ENCODE measurements around the gene CHD6.

CHD6 gene

DNA sequence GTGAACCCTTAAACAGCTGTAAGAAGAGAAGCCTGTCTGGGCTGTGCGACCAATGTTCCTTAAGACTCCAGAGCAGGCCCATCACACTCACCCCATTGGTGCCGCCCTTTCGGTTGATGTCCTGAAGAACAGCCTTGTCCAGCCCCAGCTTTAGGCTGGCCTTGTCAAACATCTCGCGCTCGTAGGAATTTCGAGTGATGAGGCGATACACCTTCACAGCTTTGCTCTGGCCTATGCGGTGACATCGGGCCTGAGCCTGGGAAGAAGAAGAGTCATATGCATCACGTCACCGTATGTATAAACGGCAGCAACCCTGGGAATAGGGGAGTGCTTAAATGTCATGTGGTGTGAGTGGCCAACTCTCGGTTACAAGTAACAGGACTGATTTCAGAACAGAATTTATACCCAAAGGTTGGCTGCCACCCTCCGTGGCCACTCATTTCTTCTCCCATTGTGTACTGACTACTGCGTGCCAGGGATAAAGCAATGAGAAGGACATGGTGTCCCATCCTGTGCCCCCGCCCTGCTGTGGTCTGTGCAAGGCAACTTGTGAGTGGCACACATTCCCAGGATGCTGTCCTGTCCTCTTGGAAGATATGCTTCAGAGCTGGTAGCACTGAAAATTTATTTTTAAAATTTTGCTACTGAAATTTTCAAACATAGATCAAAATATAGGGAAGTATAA is 160.9 kb downstream of the CHD6 start:
- no peak for DNase-seq

DNA sequence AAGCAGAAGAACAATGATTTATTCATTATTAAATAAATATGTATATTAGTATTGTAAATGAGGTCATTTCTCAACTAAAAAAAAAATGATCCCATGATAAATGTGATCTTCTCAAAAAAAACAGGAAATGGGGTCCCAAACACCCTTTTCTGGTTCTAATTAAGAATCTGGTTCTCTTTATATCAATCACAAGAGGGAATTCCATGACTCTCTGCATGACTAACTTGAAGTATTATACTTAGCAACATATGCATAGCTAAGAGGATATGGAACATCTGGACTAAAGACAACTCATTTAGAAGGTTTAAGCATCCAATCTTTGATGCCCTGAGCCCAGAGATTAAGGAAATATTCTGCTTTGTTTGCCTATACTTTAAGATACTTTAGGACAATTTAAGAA is 161.8 kb downstream of the CHD6 start:
- no peak for DNase-seq

DNA sequence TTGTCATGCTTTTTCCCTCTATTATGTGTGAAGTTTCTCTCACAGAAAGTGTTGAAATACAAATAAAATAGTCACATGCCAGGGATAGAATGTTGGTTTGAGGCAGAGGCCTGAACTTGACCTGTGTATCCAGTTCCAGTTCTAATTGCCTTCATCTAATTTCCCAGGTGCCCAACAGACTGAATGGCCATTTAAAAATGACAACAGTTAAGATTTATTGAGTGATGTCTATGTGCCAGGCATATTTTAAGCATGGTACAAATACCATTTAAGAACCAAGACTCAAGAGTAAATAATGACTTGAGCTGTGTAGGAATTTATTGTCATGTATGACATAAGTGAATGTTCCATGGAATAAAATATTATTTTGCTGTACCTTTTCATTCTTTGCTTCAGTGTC is 163.9 kb downstream of the CHD6 start:
- no peak for DNase-seq

DNA sequence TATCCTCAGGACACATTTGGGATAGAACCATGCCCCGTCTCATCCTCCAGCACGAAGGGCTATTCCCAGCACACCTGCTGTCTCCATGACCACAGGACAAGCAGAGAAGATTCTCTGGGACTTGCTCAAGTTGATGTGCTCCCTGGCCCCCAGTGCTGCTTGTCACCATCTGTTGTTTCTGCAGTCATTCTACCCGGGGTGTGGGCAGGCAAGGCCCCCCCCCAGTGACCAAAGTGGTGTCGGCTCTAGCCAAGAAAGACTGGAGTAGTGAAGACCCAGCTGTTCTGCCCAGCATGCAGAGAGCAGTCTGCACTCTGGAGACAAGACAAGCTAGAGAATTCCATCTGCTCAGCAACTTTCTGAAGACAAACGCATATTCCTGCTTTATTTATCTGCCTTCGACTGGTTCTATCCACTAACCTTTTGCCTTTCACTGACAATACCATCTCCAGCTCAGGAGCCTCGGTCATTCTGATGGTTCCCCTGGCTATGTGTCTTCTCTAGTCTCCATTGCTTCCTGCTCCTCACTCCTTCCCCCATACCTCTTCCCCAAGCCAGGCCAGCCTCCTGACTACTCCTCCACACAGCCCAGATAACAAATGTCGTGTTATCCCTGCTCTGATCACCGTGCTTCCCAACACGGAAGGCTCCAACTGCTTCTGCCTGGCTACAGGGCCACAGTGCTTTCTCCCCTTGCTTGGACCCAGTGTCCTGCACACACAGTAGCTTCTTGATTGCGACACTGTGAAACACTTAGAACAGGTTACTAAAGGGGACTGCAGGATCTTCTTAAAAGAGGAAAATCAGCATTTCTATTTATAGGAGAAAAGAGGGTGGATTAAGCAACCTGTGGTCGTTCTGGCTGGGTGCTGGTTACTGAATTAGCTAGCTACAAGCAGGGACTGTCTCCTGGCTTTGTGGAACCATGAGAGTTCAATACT is 164.9 kb downstream of the CHD6 start:
- DNase-seq, result no peak

DNA sequence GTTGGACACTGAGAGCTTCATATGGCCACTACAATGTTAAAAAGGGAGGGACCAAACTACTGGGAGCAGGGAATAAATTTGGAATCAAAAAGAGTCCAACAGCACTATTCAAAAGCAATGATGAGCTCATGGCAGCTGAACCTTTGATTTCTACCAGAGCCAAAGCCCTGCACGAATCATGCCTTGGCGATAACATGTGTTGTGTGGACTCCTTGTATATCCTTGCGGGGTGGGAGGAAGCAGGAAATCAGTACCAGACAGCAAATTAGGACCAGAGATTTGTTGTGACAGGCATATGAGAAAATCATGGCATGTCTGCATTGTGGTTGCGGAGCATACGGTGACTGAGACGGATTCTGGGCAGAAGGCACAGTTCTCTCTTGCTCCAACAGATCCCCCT is 166.0 kb downstream of the CHD6 start:
- no peak for DNase-seq

DNA sequence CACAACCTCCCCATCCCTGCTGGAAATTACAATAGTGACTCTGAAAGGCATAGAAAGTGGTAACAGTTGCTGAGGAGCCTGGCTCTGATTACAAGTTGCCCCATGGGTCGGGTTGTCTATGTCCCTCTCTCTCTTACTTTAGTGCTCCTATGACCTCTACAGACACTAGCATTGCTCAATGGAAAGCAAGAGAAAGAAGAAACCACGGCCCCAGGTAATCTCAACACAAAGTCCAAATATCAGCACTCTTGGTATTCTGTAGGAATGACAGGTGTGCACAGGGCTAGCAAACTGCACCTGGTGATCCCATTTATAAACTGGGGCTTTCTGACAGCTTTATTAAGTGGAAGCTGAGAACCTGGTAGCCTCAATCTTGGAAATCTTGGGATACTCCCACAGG is 171.2 kb downstream of the CHD6 start:
- no peak for DNase-seq

DNA sequence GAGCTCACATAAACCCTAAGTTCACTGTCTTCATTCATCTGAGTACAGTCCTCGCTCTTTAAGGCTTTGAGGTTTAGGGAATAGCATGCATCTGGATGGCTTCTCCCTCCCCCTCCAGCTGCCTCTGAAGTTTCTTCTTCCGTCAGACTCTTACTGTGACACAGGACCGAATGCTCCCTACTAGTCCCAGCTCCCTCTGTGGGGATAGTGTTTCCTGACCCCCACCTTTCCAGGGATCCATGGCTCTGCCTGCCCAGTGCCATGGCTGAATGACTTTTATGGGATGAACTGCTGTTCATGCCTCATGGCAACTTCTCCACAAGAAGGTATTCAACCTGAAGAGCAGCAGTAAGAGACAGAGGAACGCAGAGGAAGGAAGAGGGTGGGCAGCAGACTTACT is 171.7 kb downstream of the CHD6 start:
- no peak for DNase-seq

DNA sequence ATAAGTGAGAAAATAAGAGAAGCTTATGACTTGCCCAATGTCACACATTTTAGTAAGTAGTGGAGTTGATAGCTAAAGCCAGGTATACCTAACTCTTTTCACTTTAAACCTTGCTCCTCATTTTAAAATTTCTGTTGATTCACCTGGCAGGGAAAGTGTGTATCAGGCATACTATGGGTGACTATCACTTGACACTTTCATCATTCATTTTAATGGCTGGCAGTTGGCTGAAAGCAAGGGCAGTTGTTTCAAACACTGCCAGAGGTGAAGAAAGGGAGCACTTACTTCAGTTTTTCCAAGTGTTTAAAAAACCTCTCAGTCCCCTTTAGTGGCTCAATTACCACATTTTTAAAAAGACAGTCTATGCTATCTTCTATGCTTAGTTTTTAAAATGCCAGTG is 173.4 kb downstream of the CHD6 start:
- no peak for DNase-seq

DNA sequence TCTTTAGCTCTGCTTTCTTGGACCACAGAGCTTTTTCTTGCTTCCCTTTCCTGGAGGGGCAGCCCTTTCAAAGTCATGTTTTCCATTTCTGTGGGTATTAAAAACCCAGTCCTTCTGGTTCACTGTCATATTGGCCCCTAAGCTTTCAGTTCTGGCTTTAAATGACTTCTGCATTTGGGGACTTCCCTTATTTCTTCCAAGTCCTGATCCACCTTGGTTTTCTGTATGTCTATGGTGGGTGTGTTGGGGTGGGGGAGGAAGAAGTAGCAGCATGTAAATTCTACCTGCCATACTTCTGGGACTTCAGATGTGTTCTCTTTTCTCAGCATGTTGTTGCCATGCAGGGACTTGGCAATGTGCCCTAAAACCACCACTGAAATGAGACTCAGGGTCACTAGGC is 174.5 kb downstream of the CHD6 start:
- DNase-seq, result no peak

DNA sequence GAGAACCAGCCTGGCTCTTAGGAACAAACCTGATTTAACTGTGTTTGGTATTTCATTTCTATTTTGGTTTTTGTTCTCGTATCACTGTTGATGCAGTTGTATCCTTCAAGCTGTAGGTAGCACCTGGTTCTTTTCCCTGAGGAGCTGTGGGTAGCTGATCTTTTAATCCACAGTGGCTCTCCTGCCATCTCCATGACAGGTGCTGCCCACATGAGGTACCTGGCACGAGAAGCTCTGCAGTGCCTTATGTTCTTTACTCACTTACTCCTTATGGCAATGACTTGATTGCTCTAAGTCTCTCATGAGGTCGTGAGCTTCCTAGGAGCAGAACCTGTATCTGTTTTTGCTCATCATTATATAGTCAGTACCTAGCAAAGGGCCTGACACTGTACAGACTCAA is 177.3 kb downstream of the CHD6 start:
- DNase-seq, result no peak

DNA sequence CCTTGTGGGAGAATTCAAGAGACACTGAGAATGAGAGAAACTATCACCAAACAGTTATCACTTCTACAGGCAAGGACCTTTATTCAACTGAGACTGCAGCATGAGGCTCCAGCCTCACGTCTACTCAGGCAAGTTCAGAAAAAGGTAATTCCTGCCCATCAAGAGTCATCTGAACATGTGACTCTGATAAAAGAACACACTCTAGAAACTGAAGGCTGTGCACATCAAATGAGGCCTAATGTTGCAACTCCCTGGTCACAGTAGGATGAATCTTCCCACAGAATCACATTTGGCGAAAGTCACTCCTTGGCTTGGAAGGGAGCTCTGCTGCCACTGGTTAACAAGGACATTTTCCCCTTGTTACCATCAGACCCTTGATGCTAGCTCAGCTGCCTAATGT is 180.3 kb downstream of the CHD6 start:
- no peak for DNase-seq

DNA sequence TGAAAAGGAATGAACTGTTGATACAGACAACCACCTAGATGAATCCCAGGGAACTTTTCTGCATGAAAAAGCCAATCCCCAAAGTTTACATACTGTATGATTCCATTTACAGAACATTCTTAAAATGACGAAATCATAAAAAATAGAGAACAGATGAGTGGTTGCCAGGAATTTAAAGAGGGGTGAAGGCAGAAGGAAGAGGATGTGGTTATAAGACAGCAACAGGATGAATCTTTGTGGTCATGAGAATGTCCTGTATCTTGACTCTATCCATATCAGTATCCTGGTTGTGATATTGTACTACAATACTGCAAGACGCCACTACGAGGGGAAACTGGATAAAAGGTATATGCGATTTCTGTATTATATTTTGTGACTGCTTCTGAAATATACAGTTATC is 181.5 kb downstream of the CHD6 start:
- no peak for DNase-seq

DNA sequence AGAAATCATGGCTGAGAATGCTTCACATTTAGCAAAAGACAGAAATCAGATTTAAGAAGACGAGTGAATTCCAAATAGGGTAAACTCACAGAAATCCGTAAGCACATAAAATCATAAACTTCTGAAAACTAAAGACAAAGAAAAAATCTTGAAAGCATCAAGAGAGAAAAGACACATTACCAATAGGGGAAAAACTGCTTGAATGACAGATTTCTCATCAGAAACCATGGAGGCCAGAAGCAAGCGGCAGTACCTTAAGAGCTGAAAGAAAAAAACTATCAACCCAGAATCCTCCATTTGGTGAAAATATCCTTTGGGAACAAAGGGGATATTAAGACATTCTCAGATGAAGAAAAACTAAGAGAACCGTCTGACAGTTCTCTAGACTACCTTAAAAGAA is 185.0 kb downstream of the CHD6 start:
- no peak for DNase-seq

DNA sequence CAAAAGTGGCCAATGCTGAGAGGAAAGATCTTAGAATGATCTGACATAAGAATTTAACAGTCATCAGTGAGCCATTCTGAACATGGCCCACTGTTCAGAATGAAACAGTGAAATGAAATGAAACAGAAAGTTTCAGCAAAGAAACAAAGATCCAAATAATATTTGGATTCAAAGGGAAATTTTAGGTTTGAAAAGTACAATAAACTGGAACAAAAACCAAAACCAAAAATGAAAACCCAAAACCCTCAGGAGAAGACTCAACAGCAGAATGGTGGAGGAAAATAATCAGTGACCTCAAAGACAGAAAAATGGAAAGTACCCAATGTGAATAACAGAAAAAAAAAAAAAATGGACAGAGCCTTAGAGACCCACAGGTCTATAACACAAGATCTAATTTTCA is 185.4 kb downstream of the CHD6 start:
- DNase-seq, result no peak

DNA sequence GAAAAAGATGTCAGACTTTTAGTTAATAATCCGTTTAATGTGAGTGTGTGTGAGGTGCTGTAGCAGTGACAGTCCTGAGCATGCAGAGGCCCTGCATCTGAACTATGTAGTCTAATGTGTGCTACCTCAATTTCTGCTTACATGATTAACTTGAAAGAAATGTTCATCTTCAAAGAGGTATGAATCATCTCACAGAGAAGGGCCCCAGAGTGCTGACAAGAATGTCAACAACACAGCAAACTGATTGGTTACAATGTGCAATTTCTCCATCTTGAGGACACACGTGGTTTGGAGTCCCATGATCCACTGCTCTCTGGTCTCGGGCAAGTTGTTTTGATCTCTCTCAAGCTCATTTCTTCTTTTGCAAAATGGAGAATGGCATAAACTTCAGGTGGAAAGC is 189.9 kb downstream of the CHD6 start:
- peak; percentile 40 for DNase-seq

DNA sequence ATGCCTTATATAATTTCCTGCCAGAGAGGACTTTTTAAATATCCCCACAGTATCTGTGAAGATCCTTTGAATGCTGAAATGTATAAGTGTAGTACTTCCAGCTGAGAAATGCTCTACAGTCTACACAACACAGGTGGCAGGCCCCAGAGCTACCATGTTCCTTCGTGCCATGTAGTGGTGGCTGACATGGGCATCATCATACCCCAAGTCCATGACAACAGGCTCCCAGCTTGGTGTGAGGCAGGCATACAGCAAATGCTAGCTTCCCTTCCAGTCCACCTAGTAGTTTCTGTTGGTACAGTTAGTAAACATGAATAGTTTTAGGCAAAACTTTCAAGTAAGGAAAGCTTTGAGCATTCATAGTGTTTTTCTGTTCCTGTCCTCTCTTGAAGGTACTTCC is 190.3 kb downstream of the CHD6 start:
- DNase-seq, result no peak

DNA sequence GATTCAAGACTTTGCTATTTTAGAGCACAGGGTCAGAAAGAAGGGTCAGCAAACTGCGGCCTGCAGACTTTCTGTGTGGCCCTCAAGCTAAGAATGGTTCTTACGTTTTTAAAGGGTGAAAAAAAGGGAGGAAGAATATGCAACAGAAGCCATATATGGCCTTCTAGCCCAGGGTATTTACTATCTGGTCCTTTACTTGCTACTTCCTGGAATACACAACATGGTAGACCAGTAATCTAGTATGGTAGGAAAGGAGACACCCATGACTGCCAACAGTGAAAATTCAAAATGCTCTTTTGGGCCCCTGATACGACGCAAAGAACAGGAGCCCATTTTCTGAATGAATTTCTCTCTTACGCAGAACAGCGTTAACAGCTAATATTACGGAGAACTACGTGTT is 191.2 kb downstream of the CHD6 start:
- DNase-seq, result no peak

DNA sequence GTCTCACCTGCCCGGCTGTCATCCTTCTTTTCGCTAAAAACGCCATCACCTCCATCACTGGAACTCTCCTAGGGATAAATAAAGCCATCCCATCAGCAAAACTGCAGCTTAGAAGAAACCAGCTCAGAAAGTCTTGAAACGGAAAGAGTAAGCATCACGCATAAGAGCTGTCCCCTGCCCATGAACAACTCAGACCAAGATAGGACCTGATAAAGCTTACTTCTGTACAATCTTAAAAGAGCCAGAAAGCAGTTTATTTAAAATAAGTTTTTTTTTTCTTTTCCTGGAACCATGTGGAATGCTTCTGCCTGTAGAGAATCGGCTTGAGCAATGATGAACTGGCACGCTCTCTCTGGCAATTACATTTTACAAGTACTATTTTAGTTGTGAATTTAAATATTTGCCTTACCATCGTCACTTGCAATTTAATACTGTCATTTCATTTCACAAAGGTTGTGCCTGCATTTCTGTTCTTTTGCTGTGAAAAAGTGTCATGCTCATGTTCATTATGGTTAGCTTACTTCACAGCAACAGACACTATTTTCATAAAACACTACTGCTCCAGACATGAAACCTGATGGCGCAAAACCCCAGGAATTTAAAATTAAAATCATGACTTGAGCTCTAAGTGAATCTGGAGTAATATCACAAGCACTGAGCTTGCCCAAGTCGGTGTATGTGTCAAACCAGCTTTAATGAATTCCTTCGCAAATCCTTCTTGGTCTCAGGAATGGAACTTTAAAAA is 191.9 kb downstream of the CHD6 start:
- DNase-seq, result no peak

DNA sequence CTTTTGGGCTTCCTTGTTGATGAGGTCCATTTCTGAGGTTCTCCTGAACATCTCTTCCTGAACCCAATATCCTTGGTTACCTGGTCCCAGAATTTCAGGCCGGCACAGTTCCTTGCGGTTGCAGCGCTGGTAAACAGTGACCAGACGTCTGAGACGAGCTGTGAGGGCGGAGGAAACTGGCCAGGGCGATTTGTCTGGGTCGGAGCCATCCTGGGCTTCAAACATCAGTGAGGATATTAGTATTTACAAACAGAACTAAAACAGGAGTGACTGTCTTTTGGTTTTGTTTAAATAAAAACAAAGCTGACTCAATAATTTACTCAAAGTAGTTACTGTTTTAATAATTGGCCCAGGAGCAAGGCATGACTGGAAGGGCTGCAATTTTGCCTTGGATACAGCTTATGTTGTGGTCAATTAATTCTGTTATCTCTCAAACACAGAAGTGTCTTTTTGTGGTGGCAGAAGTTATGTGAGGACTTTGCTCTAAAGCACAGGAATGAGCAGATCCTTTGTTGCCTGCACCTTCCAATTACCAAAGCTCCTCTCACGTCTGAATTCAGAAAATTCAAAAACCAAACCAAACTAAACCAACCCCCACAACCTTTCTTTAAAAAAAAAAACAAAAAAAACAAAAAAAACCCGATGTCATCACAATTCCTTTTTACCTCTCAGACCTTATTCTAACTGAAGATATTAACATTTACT is 192.8 kb downstream of the CHD6 start:
- no peak for DNase-seq

DNA sequence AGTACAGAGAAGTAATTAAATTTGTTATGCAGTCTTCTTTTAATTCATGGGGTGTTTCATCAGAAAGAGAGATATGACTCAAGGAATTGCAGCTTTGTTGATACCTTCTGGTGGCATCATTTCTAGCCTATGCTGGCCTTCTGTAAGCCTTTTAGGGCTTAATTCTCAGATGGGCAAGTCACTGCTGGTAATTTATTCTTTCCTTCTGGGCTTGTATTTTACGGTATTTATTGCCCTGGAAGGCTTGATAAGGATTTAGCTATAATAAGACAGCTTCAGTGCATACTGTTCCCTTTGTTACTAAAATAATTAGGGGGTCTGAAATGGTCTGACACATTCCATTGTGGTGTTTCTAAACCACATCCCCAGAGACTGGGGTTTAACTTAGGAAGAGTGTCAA is 193.6 kb downstream of the CHD6 start:
- no peak for DNase-seq

DNA sequence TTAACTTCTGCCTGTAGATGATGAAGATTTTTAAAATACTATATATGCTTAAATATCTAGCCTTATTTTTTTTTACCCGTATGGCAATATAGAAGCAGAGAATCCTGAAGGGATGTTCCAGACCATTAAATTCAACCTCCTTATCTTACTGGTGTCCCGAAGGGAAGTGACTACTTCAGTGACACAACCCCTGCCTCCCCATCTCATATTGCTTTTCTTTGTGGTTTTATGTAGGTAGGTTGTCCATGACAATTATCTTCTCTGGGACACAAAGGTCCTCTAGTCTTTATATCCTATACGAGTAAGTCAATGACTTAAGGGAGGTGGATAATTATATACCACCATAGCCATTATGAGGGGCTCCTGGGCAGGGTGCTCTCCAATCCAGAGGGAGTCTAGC is 194.2 kb downstream of the CHD6 start:
- no peak for DNase-seq

DNA sequence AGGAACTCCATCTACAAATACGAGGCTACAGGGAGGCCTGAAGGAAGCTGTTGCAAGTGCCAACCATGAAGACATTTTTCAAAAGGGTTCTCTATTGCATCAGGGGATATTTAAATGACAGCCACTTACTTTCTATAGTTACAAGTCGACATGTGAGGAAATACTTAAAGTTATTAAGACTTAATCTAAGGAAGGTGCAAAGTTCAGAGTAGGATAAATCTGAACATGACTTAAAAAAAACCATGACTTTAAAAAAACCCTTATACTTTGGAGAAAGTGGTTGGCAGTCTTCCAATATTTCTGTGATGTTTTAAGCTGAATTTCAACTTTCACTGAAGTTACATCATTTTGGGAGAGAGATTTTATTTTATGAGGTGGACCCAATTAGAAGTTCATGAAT is 195.2 kb downstream of the CHD6 start:
- DNase-seq, result no peak

DNA sequence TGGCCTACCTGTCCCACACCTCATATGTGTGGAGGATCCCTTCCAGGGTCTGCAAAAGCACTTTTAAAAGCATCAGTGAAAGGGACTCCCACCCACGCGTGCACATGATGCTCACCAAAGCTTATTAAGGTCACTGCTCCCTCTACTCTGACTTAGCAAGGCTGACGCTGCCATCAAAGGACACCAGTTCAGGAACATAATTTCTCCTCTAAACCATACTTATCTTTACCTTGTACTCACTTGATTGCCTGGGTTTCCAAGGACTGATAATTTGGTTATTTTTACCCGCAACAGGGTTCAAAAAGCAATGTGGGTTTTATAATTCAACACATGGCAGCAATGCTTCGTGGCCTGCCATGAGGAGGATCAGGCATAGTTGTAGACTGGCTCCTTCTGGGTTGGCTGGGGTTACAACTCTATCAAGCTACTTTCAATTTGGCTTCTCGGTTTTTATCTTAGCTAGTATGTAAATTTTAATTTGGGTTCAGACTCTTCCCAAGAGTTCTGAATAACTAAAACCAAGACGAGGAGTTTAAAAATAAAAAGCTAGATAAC is 199.4 kb downstream of the CHD6 start:
- no peak for DNase-seq
